SK-N-SH treated with all-trans-retinoic acid at 6 μM for 48 hours (cell line): ENCODE results near the gene PRR30.

Experiments used
- ATAC-seq: fragments of 200-7000 bp; cut with Tn5 transposase; 3 replicates; pipeline ENCODE4 v1.9.1; 2020; ENCODE audit warnings: mild to moderate bottlenecking, moderate library complexity
- ARNTL ChIP-seq: fragments of 450-650 bp; formaldehyde crosslinking; IDR thresholded peaks from 2 replicates; pipeline ENCODE4 v1.5.0; 2020; ENCODE audit warnings: low read depth, mild to moderate bottlenecking, moderate library complexity, borderline replicate concordance
- BACH2 ChIP-seq: fragments of 250-450 bp; sonication (Bioruptor Pico); IDR thresholded peaks from 2 replicates; pipeline ENCODE4 v1.9.0; 2021; ENCODE audit warnings: mild to moderate bottlenecking, borderline replicate concordance
- ESRRG ChIP-seq: fragments of 250-450 bp; sonication (Bioruptor Pico); IDR thresholded peaks from 2 replicates; pipeline ENCODE4 v1.6.1; 2021; ENCODE audit warnings: mild to moderate bottlenecking
- GLIS3 ChIP-seq: fragments of 250-450 bp; sonication (Bioruptor Pico); IDR thresholded peaks from 2 replicates; pipeline ENCODE4 v1.5.0; 2020; ENCODE audit warnings: mild to moderate bottlenecking, moderate library complexity
- ISL1 ChIP-seq: fragments of 250-450 bp; sonication (Bioruptor Pico); IDR thresholded peaks from 2 replicates; pipeline ENCODE4 v2.1.2; 2022; ENCODE audit warnings: mild to moderate bottlenecking, moderate library complexity
- OSR1 ChIP-seq: fragments of 250-450 bp; sonication (Bioruptor Pico); IDR thresholded peaks from 2 replicates; pipeline ENCODE4 v1.8.0; 2022; ENCODE audit warnings: moderate library complexity, mild to moderate bottlenecking, inconsistent platforms
- PPARA ChIP-seq: fragments of 250-450 bp; sonication (Bioruptor Pico); IDR thresholded peaks from 2 replicates; pipeline ENCODE4 v1.5.0; 2020; ENCODE audit warnings: mild to moderate bottlenecking, borderline replicate concordance
- RARB ChIP-seq: fragments of 250-450 bp; sonication (Bioruptor Pico); IDR thresholded peaks from 2 replicates; pipeline ENCODE4 v1.8.0; 2021; ENCODE audit warnings: mild to moderate bottlenecking, moderate library complexity
- TCF4 ChIP-seq: fragments of 250-450 bp; sonication (Bioruptor Pico); IDR thresholded peaks from 2 replicates; pipeline ENCODE4 v1.8.0; 2021; ENCODE audit warnings: mild to moderate bottlenecking, moderate library complexity, borderline replicate concordance
- TOX ChIP-seq: fragments of 250-450 bp; sonication (Bioruptor Pico); IDR thresholded peaks from 2 replicates; pipeline ENCODE4 v1.8.0; 2021; ENCODE audit warnings: mild to moderate bottlenecking, moderate library complexity, borderline replicate concordance
- ZC3H10 ChIP-seq: fragments of 250-450 bp; sonication (Bioruptor Pico); IDR thresholded peaks from 2 replicates; pipeline ENCODE4 v1.5.1; 2021; ENCODE audit warnings: mild to moderate bottlenecking, moderate library complexity
- ZFP3 ChIP-seq: fragments of 250-450 bp; sonication (Bioruptor Pico); IDR thresholded peaks from 2 replicates; pipeline ENCODE4 v1.5.0; 2020; ENCODE audit warnings: mild to moderate bottlenecking, moderate library complexity
- ZFP30 ChIP-seq: fragments of 450-650 bp; formaldehyde crosslinking; IDR thresholded peaks from 2 replicates; pipeline ENCODE4 v1.5.0; 2022; ENCODE audit warnings: mild to moderate bottlenecking, moderate library complexity
- ZNF565 ChIP-seq: fragments of 450-650 bp; formaldehyde crosslinking; conservative IDR thresholded peaks from 2 replicates; pipeline ENCODE4 v1.5.0; 2020; ENCODE audit warnings: low read depth, mild to moderate bottlenecking, moderate library complexity
- ZNF70 ChIP-seq: fragments of 450-650 bp; formaldehyde crosslinking; IDR thresholded peaks from 2 replicates; pipeline ENCODE4 v1.5.0; 2020; ENCODE audit warnings: mild to moderate bottlenecking, moderate library complexity
- ZNF8 ChIP-seq: fragments of 450-650 bp; formaldehyde crosslinking; IDR thresholded peaks from 2 replicates; pipeline ENCODE4 v1.5.0; 2020; ENCODE audit warnings: mild to moderate bottlenecking, moderate library complexity
- TF ChIP-seq, protein P1 (sequence below): fragments of 250-450 bp; sonication (Bioruptor Pico); IDR thresholded peaks from 2 replicates; pipeline ENCODE4 v1.5.1; 2021; ENCODE audit warnings: mild to moderate bottlenecking, moderate library complexity
- TF ChIP-seq, protein P2 (sequence below): fragments of 250-450 bp; sonication (Bioruptor Pico); IDR thresholded peaks from 2 replicates; pipeline ENCODE4 v1.5.1; 2020; ENCODE audit warnings: low read depth, mild to moderate bottlenecking, moderate library complexity
- TF ChIP-seq, protein P3 (sequence below): fragments of 250-450 bp; sonication (Bioruptor Pico); IDR thresholded peaks from 2 replicates; pipeline ENCODE4 v1.5.0; 2020; ENCODE audit warnings: mild to moderate bottlenecking, moderate library complexity
- TF ChIP-seq, protein P4 (sequence below): fragments of 250-450 bp; sonication (Bioruptor Pico); IDR thresholded peaks from 2 replicates; pipeline ENCODE4 v1.8.0; 2021; ENCODE audit warnings: low read depth, mild to moderate bottlenecking, moderate library complexity, borderline replicate concordance

The PRR30 gene

DNA sequence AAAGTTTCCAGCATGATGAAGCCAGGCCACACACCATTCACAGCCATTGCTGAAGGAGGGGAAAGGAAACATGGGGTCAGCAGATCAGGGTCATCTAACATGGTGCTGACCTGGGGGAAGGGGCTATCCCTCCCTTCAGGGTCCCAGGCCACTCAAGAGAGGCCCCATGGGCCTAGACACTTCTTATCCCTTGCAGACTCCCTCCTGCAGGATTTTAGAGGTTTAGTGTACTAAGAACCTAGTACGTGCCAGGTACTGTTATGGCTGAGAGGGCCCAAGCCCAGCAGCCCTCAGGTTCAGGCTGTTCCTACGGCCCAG lies 43.8 kb downstream of the PRR30 start:
- TF ChIP-seq ZFP3 (CRISPR knock-in tag): no peak
- no peak for TF ChIP-seq TCF4 (CRISPR knock-in tag)
- TF ChIP-seq PPARA (CRISPR knock-in tag): no peak
- TF ChIP-seq, protein P1, sequence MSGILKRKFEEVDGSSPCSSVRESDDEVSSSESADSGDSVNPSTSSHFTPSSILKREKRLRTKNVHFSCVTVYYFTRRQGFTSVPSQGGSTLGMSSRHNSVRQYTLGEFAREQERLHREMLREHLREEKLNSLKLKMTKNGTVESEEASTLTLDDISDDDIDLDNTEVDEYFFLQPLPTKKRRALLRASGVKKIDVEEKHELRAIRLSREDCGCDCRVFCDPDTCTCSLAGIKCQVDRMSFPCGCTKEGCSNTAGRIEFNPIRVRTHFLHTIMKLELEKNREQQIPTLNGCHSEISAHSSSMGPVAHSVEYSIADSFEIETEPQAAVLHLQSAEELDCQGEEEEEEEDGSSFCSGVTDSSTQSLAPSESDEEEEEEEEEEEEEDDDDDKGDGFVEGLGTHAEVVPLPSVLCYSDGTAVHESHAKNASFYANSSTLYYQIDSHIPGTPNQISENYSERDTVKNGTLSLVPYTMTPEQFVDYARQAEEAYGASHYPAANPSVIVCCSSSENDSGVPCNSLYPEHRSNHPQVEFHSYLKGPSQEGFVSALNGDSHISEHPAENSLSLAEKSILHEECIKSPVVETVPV: no peak
- TF ChIP-seq ZC3H10 (CRISPR knock-in tag): no peak
- TF ChIP-seq TOX (CRISPR knock-in tag): no peak
- no peak for TF ChIP-seq ZNF8 (CRISPR knock-in tag)
- TF ChIP-seq, protein P2, sequence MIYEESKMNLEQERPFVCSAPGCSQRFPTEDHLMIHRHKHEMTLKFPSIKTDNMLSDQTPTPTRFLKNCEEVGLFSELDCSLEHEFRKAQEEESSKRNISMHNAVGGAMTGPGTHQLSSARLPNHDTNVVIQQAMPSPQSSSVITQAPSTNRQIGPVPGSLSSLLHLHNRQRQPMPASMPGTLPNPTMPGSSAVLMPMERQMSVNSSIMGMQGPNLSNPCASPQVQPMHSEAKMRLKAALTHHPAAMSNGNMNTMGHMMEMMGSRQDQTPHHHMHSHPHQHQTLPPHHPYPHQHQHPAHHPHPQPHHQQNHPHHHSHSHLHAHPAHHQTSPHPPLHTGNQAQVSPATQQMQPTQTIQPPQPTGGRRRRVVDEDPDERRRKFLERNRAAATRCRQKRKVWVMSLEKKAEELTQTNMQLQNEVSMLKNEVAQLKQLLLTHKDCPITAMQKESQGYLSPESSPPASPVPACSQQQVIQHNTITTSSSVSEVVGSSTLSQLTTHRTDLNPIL (CRISPR knock-in tag): no peak
- no peak for TF ChIP-seq GLIS3 (CRISPR knock-in tag)
- no peak for TF ChIP-seq RARB
- TF ChIP-seq OSR1 (CRISPR knock-in tag): no peak
- no peak for TF ChIP-seq ESRRG
- TF ChIP-seq BACH2 (CRISPR knock-in tag): no peak
- TF ChIP-seq ZNF565 (CRISPR knock-in tag): no peak
- no peak for TF ChIP-seq ZNF70 (CRISPR knock-in tag)
- TF ChIP-seq ARNTL (CRISPR knock-in tag): no peak
- no peak for TF ChIP-seq ZFP30 (CRISPR knock-in tag)
- TF ChIP-seq, all 23 proteins: peak for 0
- no peak for ATAC-seq

DNA sequence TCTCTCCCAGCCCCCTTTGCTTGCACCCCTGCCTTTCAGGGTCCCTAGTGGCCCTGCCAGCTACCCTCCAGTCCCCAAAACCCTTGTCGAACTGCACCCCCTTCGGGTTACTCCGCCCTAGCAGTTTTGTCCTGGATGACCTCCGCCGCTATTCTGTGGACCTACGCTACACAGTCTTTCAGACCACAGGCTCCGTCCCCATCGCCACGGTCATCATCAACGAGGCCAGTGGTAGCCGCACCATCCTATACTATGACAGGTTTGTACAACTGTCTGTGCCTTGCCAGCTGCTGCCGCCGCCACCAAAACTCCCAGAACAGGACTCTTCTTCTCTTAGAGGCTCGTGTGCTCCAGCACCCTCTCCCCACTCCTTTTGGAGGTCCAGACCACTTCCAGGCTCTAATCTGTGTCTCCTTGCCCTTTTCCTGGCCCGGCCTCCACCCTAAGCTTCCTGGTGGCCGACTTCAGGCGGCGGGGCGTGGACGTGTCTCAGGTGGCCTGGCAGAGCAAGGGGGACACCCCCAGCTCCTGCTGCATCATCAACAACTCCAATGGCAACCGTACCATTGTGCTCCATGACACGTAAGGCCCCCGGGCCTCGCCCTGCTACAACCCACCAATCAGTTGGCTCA lies 44.7 kb downstream of the PRR30 start:
- no peak for ATAC-seq

More for the DNA sequence above, 44.7 kb downstream of the PRR30 start:
- TF ChIP-seq, protein P3, sequence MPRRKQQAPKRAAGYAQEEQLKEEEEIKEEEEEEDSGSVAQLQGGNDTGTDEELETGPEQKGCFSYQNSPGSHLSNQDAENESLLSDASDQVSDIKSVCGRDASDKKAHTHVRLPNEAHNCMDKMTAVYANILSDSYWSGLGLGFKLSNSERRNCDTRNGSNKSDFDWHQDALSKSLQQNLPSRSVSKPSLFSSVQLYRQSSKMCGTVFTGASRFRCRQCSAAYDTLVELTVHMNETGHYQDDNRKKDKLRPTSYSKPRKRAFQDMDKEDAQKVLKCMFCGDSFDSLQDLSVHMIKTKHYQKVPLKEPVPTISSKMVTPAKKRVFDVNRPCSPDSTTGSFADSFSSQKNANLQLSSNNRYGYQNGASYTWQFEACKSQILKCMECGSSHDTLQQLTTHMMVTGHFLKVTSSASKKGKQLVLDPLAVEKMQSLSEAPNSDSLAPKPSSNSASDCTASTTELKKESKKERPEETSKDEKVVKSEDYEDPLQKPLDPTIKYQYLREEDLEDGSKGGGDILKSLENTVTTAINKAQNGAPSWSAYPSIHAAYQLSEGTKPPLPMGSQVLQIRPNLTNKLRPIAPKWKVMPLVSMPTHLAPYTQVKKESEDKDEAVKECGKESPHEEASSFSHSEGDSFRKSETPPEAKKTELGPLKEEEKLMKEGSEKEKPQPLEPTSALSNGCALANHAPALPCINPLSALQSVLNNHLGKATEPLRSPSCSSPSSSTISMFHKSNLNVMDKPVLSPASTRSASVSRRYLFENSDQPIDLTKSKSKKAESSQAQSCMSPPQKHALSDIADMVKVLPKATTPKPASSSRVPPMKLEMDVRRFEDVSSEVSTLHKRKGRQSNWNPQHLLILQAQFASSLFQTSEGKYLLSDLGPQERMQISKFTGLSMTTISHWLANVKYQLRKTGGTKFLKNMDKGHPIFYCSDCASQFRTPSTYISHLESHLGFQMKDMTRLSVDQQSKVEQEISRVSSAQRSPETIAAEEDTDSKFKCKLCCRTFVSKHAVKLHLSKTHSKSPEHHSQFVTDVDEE (CRISPR knock-in tag): no peak
- TF ChIP-seq ZC3H10 (CRISPR knock-in tag) (no peak), GLIS3 (CRISPR knock-in tag) (no peak), ZNF565 (CRISPR knock-in tag) (no peak), TCF4 (CRISPR knock-in tag) (no peak), ARNTL (CRISPR knock-in tag) (no peak), PPARA (CRISPR knock-in tag) (no peak), RARB (no peak), ISL1 (CRISPR knock-in tag) (no peak), ZFP30 (CRISPR knock-in tag) (no peak)
- TF ChIP-seq, protein P4, sequence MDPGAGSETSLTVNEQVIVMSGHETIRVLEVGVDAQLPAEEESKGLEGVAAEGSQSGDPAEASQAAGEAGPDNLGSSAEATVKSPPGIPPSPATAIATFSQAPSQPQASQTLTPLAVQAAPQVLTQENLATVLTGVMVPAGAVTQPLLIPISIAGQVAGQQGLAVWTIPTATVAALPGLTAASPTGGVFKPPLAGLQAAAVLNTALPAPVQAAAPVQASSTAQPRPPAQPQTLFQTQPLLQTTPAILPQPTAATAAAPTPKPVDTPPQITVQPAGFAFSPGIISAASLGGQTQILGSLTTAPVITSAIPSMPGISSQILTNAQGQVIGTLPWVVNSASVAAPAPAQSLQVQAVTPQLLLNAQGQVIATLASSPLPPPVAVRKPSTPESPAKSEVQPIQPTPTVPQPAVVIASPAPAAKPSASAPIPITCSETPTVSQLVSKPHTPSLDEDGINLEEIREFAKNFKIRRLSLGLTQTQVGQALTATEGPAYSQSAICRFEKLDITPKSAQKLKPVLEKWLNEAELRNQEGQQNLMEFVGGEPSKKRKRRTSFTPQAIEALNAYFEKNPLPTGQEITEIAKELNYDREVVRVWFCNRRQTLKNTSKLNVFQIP (CRISPR knock-in tag): no peak
- TF ChIP-seq, protein P2 (CRISPR knock-in tag): no peak
